Body of pancreas (tissue), 4 donors: Measurements from ENCODE around the gene UGT1A1. TPM values are rescaled to one million over a fixed set of nuclear protein-coding genes. Genes with fewer than 3 reads are reported as not detected.
A peak's percentile ranks its signal among the peaks of the same experiment; 100 is the strongest.

Source experiments
- ATAC-seq: fragments of 150-250 bp; one replicate; pipeline ENCODE4 v1.9.1; 2016
- DNase-seq, 4 donors: peaks; one replicate each; pipeline ENCODE4 v3.0.0-alpha.2; 2019
- H3K27ac ChIP-seq, 4 donors: fragments of 200-600 bp; sonication (generic); 1 replicate in 3 of 4; 2 replicates in 1 of 4; pipeline versions ENCODE4 v1.5.1 to v1.6.1; 2016 to 2019; ENCODE audit warnings: mild to moderate bottlenecking in 1 of 4, mixed read lengths in 1 of 4, moderate library complexity in 1 of 4
- H3K27me3 ChIP-seq, 2 donors: fragments of 200-600 bp; sonication (generic); one replicate each; pipeline ENCODE4 v1.6.0; 2016; ENCODE audit warnings: mild to moderate bottlenecking in 1 of 2
- H3K36me3 ChIP-seq, 2 donors: fragments of 200-600 bp; sonication (generic); replicated peaks in 1 of 2; 2 replicates each; pipeline ENCODE4 v1.5.1; 2016; ENCODE audit warnings: low read depth in 2 of 2; ENCODE audit not compliant: insufficient read depth in 1 of 2
- H3K4me1 ChIP-seq: fragments of 200-600 bp; sonication (generic); one replicate; pipeline ENCODE4 v1.6.0; 2016
- H3K4me3 ChIP-seq, 2 donors: fragments of 200-600 bp; sonication (generic); 1 replicate in 1 of 2; 2 replicates in 1 of 2; pipeline ENCODE4 v1.5.1; 2016 to 2019
- H3K9me3 ChIP-seq, 3 donors: fragments of 200-600 bp; sonication (generic); 1 replicate in 2 of 3; 2 replicates in 1 of 3; pipeline ENCODE4 v1.5.1; 2016
- POLR2A ChIP-seq, 3 donors: fragments of 450-650 bp; IDR thresholded peaks; one replicate each; pipeline ENCODE4 v1.6.1; 2016; ENCODE audit warnings: antibody characterized with exemption in 3 of 3, mild to moderate bottlenecking in 2 of 3
- WGBS, 2 donors: methylation state at CpG; one replicate each; pipeline ENCODE4 v1.1.5; 2017; 5-methylcytosine and 5-hydroxymethylcytosine counted together
- intact Hi-C: fragments of 100-400 bp; cut with DNase I; formaldehyde crosslinking; loops from one replicate; pipeline ENCODE4 v1.15.1; 2023
- total RNA-seq, 2 donors: library from RNA; depleted of rRNA; stranded (reverse); fragments of >200 nt; gene quantifications; one replicate each; pipeline ENCODE4 v1.1.0, GENCODE V29; 2016
- TF ChIP-seq, protein P1 (sequence below), 7 experiments: fragments of 450-650 bp in 4 of 7; fragments of 200-600 bp in 3 of 7; sonication (generic) in 3 of 7; IDR thresholded peaks; one replicate each; pipeline ENCODE4 v1.5.1; 2016 to 2019; ENCODE audit warnings: antibody characterized with exemption in 7 of 7

UGT1A1 gene
- total RNA-seq, 2 donors from 2014 or later, result not detected

DNA sequence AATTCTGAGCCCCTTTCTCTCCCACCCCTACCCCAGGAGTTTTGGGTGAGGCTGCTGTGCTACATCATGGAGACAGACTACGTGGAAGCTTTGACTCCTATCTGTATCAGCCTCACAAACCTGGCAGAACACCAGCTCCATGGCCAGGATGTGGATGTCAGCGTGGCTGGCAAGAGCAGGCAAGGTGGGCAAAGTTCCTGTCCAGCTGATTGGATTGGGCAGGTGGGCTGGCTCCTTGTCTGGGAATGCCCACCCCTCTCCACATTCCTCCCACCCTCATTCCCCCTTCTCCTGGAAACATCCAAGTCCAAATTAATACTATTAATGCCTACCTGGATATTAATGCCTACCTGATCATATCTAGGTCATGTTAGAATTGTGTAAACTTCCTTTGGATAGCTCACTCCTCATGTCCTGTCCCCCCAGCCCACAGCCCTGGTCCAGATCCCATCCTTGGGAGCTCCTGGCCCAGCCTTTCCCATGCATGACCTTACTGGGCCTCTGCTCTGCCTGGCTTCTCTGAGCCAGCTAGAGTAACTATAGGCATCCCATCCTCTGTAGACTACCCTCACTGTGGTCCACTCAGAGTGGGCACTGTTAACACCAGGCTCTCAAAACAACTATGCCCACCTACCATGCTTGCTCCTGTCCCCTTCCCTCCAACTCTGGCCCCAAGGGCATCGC is 42.2 kb downstream of the UGT1A1 start:
- 33 to 52% methylated on average over 1 to 3 of the region's 3 CpGs for WGBS, 2 donors
- H3K4me3 ChIP-seq, result no peak overlapping the region
- H3K9me3 ChIP-seq, result no peaks in the 10 kb centered on the region
- ATAC-seq (no peak), DNase-seq (no peak)
- H3K27me3 ChIP-seq, result no peaks in the 10 kb centered on the region
- no peaks in the 10 kb centered on the region for H3K4me1 ChIP-seq
- no peak for TF ChIP-seq POLR2A (IDR thresholded peaks at IDR 0.05)
- TF ChIP-seq, protein P1, sequence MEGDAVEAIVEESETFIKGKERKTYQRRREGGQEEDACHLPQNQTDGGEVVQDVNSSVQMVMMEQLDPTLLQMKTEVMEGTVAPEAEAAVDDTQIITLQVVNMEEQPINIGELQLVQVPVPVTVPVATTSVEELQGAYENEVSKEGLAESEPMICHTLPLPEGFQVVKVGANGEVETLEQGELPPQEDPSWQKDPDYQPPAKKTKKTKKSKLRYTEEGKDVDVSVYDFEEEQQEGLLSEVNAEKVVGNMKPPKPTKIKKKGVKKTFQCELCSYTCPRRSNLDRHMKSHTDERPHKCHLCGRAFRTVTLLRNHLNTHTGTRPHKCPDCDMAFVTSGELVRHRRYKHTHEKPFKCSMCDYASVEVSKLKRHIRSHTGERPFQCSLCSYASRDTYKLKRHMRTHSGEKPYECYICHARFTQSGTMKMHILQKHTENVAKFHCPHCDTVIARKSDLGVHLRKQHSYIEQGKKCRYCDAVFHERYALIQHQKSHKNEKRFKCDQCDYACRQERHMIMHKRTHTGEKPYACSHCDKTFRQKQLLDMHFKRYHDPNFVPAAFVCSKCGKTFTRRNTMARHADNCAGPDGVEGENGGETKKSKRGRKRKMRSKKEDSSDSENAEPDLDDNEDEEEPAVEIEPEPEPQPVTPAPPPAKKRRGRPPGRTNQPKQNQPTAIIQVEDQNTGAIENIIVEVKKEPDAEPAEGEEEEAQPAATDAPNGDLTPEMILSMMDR (IDR thresholded peaks at IDR 0.05), result no peak
- no peak overlapping the region for H3K27ac ChIP-seq
- no peaks in the 10 kb centered on the region for H3K36me3 ChIP-seq
- intact Hi-C loops, result no loop called here

- DNase-seq (no peak), ATAC-seq (no peak)
- Histone ChIP-seq H3K27me3 (no peaks in the 10 kb centered on the region), H3K4me3 (no peak overlapping the region), H3K9me3 (no peaks in the 10 kb centered on the region), H3K27ac (no peak overlapping the region), H3K4me1 (no peaks in the 10 kb centered on the region), H3K36me3 (no peaks in the 10 kb centered on the region)
- TF ChIP-seq POLR2A (IDR thresholded peaks at IDR 0.05), result no peak
- TF ChIP-seq, protein P1 (IDR thresholded peaks at IDR 0.05), result no peak
- WGBS, 2 donors, result 44 to 67% methylated on average over 1 to 2 of the region's 2 CpGs
- intact Hi-C loops, result no loop called here
Observed at GRCh38 chr2:233803292-233803911, 43.3 kb downstream of the UGT1A1 start.

GRCh38 chr2:233803994-233804393 is 43.9 kb downstream of the UGT1A1 start:
- ATAC-seq (no peak), DNase-seq (no peak)
- Histone ChIP-seq H3K4me3 (no peak overlapping the region), H3K27me3 (no peaks in the 10 kb centered on the region), H3K4me1 (no peaks in the 10 kb centered on the region), H3K9me3 (no peaks in the 10 kb centered on the region), H3K36me3 (no peaks in the 10 kb centered on the region), H3K27ac (no peak overlapping the region)
- 35 to 56% methylated on average over 5 to 8 of the region's 8 CpGs for WGBS, 2 donors
- TF ChIP-seq POLR2A (IDR thresholded peaks at IDR 0.05), result no peak
- TF ChIP-seq, protein P1 (IDR thresholded peaks at IDR 0.05), result no peak
- intact Hi-C loops, result no loop called here

DNA sequence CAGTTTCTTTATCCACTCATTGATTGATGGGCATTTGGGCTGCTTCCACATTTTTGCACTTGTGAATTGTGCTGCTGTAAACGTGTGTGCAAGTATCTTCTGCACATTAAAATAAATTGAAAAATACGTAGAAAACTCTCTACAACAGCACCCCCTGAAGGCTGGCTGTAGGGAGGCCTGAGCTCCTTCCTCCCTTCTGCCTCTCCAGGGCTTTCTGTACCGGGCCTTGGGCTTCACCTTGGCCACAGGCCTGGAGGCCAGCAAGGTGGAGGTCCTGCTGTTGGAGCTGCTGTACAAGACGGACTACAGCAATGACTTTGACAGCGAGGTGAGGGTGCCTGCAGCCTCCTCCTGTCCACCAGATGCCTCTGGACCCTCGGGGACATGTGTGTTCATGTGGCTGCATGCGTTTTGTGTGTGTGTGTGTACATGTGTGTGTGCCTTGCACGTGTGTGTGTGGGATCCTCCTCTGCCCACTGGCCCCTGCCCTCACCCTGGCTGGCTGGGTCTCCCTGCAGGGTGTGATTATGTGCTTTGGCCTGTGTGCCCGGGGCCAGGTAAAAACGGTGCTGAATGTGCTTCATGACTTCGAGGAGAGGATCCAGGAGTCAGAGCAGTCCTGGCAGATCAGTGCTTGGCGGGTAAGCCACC is 47.3 kb downstream of the UGT1A1 start:
- DNase-seq (peak in 1 of 4 donors; percentile 5), ATAC-seq (no peak)
- WGBS, 2 donors, result 53 to 70% methylated on average over 9 to 12 of the region's 12 CpGs
- Histone ChIP-seq H3K9me3 (no peaks in the 10 kb centered on the region), H3K27ac (no peak overlapping the region), H3K36me3 (no peaks in the 10 kb centered on the region), H3K4me1 (no peaks in the 10 kb centered on the region), H3K4me3 (no peak overlapping the region), H3K27me3 (no peaks in the 10 kb centered on the region)
- intact Hi-C loops, result no loop called here
- TF ChIP-seq POLR2A (IDR thresholded peaks at IDR 0.05), result no peak
- TF ChIP-seq, protein P1 (IDR thresholded peaks at IDR 0.05), result no peak
